Midbrain (tissue), 1 donor: Measurements from ENCODE around the gene ARFGAP1.
A peak's percentile ranks its signal among the peaks of the same experiment; 100 is the strongest.

ENCODE experiments used
- DNase-seq: peaks from one replicate; lab custom pipeline; 2025; lab: John Stamatoyannopoulos, UW

ARFGAP1 gene

DNA sequence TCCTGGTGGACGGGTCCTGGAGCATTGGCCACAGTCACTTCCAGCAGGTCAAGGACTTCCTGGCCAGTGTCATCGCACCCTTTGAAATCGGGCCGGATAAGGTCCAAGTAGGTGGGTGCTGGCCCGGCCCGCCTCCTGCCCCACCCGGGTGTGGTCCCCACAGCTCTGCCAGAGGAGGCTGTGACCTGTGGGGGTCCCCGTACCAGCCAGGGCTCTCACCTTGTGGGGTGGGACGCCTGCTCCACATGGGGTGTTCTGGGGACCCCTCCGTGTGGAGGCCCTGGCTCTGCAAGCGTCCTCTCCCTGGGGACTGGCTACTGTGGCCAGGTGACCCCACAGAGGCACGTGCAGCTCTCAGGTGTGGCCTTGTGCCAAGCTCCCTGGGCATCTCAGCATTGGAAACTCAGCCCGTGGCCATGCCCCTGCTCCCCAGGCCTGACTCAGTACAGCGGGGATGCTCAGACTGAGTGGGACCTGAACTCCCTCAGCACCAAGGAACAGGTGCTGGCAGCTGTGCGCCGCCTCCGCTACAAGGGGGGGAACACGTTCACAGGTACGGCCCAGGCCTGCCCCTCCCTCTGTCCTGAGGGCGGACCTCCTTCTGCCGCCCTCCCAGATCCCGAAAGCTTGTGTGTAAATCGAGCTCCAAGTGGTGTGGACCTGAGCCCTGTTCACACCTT, 35.1 kb downstream of the ARFGAP1 start:
- no peak for DNase-seq

DNA sequence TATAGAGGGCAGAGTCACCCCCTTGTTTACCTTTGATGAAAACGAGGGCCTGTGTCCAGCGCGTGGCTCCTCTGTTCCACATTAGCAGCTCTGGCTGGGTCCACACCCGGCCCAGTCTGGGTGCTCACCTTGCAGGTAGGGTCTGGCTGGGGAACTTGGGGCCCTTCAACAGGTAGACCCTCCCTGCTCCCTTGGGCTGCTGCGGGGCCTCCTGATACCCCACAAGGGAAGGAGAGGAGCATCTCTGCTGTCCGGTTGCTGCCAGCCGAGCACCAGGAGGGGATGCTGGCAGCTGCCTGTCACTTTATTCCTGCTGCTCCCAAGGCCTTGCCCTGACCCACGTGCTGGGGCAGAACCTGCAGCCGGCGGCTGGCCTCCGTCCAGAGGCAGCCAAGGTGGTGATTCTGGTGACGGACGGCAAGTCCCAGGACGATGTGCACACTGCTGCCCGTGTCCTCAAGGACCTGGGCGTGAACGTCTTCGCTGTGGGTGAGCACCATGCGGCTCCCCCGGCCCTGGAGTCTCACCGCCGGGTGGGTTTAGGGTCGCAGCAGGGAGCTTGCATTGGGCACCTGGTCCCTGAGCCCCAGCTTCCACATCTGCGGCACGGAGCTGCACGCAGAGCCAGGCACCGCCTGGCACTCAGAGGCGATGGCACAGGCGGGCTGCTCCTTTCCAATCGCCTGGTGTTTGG, 35.8 kb downstream of the ARFGAP1 start:
- DNase-seq, result no peak

DNA sequence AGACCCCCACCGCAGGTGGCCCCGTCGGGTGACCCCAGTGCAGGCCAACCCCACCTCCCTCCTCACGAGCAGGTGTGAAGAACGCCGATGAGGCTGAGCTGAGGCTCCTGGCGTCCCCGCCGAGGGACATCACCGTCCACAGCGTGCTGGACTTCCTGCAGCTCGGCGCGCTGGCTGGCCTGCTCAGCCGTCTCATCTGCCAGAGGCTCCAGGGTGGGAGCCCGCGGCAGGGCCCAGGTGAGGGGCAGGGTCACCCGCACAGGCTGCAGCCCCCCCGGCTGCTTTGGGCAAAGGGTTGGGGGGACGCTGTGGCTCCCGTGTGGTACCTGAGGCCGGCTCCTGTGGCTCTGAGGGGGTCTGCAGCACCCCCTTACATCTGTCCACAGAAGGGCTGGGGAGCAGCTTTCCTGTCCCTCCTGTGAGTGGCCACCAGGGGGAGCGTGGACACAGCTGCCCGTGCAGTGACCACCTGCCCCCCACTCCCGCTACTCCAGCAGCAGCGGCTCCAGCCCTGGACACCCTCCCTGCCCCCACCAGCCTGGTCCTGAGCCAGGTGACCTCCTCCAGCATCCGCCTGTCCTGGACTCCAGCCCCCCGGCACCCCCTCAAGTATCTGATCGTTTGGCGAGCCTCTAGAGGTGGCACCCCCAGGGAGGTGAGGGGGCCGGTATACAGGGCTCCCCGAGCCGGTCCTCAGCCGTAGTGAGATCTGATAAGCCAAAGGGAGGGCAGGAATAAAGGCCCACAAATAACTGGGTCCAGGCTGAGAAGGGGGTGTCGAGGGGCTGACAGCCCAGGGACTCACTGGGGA, 36.9 kb downstream of the ARFGAP1 start:
- peak; percentile 22 for DNase-seq

DNA sequence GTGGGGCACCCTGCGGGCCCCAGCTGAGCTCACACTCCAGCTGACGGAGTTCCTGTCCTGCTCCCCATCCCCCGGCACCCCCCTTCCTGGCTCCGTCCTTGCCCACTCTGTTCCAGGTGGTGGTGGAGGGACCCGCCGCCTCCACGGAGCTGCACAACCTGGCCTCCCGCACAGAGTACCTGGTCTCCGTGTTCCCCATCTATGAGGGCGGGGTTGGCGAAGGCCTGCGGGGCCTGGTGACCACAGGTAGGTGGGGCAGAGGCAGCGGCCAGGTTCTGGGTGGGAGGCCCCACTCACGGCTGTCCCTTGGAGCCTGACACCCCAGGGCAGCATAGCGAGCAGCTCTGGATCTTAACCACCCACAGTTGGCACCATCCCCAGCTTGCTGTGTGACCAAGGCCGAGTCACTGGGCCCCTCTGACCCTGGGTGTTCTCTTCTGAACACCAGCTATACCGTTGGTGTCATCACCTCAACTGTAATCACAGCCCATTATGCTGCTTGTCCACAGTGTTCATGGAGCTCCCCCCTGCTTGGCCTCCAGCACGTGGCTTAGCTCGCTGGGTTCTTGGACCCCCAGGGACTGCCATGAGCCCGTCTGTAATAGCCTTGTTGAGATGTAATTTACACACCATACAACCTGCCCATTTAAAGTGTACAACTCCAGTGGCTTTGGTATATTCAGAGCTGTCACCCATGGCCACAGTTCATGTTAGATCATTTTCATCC, 37.8 kb downstream of the ARFGAP1 start:
- DNase-seq, result no peak

DNA sequence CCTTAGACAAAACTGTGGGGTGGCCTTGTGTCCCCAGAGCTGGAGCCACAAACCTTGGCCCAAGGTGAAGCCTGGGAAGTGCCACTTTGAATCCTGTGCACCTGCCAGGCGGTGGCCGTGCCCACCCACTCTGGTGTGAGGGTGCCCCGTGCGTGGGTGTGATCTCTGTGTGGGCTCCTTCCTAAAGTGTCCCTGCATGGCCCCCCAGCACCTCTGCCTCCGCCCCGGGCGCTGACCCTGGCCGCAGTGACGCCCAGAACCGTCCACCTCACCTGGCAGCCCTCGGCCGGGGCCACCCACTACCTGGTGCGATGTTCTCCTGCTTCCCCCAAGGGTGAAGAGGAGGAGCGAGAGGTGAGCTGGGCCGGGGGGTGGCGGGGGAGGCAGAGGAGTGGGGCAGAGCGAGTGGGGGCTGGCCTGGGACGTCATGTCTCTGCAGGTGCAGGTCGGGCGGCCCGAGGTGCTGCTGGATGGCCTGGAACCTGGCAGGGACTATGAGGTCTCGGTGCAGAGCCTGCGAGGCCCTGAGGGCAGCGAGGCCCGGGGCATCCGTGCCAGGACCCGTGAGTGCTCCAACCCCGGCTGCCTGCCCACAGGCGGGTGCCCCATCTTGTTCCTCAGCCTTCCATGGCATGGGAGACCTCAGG, 38.7 kb downstream of the ARFGAP1 start:
- no peak for DNase-seq

DNA sequence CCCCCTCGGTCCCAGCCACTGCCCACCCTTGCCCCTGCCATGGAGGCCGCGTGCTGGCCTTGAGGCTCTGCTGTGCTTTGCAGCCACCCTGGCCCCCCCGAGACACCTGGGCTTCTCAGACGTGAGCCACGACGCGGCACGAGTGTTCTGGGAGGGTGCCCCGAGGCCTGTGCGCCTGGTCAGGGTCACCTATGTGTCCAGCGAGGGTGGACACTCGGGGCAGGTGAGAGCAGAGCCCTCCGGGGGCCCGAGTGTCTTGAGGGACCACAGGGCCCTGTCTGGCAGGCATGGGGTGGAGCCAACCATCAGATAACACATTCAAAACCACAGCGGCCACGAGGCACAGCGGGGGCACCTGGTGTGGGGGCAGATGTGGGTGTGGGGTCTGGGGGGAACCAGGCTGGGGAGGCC, 39.2 kb downstream of the ARFGAP1 start:
- DNase-seq, result no peak

DNA sequence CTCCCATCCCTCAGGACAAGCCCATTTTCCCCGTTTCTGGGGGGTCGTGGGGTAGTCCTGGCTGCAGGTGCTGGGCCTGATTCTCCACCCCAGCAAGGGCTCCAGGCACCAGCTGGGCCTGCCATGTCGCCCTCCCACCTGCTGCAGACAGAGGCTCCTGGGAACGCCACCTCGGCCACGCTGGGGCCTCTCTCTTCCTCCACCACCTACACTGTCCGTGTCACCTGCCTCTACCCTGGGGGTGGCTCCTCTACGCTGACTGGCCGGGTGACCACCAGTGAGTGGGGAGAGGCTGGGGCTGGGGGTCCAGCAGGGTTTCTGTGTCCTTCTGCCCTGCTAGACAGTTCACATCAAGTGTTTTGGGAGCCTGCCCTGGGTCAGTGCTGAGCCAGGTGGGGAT, 39.7 kb downstream of the ARFGAP1 start:
- DNase-seq, result no peak

DNA sequence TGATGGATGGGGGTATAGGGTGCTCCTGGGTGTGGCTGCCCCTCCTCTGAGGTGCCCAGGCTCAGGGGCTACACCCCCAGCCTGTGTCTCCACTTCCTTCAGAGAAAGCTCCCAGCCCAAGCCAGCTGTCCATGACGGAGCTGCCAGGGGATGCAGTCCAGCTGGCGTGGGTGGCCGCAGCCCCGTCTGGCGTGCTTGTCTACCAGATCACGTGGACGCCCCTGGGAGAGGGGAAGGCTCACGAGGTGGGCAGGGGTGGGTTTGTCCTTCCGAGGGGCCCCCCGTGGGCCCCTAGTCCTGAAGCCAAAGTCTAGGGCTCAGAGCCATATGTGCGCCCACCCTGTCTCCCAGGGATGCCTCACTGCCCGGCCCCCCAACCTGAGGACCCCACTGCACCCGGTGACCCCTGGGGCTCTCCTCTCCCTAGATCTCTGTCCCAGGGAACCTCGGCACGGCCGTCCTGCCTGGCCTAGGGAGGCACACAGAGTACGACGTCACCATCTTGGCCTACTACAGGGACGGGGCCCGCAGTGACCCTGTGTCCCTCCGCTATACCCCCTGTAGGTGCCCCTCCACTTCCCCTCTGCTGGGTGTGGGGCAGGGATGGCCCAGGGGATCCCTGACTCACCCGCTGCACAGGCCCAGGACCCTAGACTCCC, 40.2 kb downstream of the ARFGAP1 start:
- no peak for DNase-seq

DNA sequence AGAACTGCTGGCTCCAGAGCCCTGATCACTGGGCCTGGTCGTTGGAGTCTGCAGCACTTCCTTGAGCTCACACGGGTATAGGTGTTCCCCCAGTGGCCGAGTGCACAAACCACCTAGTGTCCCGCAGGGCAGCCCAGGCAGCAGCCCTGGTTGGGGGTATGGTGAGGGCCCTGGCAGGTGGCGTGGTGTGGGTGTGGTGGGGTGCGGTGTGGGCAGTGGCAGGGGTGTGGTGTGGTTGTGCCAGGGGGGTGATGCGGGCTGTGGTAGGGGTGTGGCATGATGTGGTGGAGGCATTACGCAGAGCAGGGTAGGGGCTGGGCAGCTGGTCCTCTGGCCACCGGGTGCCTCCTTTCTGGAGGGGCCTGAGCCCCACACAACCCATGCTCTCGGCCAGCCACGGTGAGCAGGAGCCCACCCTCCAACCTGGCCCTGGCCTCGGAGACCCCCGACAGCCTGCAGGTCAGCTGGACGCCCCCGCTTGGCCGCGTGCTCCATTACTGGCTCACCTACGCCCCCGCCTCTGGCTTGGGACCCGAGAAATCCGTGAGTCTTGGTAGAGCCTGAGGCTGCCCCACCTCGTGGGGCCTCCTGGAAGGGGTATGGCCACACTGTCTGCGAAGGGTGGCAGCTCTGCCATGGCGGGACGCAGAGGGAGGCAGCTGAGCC, 40.9 kb downstream of the ARFGAP1 start:
- DNase-seq, result no peak

DNA sequence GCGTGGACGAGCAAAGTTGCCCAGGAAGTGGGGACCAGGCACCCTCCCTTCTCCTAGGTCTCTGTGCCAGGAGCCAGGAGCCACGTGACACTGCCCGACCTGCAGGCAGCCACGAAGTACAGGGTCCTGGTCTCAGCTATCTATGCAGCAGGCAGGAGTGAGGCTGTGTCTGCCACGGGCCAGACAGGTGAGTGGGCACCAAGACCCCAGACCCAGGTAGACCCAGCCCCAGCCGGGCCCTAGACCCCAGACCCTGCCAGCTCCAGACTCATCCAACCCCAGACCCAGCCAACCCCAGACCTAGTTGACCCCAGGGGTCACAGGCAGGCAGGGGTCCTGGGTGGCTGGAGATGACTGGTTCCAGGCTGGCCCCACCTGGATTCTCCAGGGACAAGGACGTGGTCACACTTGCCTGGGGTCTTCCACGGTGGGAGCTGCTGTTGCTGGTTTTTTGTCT, 41.4 kb downstream of the ARFGAP1 start:
- no peak for DNase-seq

DNA sequence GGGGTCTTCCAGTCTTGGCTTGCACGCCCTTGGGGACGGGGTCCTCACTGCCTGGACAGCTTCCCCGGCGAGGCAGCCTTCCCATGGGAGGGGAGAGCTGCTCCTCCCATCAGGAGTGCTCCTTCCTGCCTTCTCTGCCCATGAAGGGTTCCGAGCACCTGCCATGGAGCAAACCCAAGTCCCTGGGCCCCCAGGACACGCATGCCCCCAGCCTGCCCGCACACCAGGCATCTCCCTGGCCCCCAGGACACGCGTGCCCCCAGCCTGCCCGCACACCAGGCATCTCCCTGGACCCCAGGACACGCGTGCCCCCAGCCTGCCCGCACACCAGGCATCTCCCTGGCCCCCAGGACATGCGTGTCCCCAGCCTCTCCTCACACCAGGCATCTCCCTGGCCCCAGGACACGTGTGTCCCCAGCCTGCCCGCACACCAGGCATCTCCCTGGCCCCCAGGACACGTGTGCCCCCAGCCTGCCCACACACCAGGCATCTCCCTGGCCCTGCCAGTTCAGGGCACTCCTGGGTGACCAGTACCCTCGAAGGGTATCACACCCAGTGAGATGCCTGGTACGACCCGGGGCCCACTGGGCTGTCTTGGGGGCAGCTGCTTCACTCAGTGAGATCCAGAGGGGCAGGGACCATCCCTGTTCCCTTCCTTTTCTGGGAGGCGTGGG, 42.1 kb downstream of the ARFGAP1 start:
- no peak for DNase-seq

DNA sequence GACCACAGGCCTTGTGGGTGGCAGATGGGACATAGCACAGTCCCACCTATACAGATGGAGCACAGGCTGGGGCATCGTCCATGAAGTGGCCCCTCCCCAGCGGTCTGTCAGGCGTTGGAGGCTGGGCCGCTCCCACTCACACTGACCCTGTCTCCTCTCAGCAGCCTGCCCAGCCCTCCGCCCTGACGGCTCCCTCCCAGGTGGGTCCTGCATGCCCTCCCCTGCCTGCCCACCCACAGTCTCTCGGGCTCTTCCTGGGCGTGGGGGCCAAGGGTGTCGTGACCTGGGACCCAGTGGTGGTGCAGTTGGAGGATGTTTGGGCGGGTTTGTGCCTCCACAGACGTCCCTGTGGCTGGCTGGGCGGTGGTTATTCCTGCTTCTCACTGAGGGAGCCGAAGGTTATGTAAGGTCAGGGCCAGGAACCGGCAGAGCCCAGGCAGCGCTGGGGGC, 42.7 kb downstream of the ARFGAP1 start:
- no peak for DNase-seq

DNA sequence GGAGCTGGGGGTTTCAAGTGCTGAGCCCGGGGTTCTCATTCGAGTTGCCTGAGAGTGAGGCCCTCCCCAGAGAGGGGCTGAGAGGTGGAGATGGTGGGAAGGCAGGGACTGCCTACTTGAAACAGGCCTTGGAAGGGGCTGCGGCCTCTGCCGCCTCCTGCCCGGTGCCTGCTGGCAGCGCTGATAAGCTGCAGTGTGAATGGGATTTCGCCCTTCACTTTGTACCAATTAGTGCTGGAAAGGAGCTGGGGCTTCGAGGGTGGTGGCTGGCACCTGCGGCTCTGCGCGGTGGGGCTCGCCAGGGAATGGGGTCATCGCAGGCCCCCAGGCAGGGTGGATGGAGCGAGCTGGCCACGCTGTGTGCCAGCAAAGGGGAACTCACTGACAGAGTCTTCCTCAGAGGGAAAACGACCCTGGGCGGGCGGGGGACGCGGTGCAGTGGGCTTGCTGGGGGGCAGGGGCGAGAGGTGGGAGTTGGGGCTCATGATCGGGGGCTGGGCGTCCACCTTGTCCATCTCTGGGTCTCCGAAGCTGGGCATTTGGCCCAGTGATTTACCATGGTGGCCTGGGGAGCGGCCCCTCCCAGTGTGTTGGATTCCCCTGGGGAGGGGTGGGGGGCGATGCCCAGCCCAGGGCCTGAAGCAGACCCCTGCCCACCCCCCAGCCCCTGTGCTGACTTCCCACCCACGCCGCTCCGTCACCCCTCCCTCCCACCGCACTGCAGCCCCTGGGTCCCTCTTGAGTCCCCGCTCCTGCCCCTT, 43.3 kb downstream of the ARFGAP1 start:
- no peak for DNase-seq

DNA sequence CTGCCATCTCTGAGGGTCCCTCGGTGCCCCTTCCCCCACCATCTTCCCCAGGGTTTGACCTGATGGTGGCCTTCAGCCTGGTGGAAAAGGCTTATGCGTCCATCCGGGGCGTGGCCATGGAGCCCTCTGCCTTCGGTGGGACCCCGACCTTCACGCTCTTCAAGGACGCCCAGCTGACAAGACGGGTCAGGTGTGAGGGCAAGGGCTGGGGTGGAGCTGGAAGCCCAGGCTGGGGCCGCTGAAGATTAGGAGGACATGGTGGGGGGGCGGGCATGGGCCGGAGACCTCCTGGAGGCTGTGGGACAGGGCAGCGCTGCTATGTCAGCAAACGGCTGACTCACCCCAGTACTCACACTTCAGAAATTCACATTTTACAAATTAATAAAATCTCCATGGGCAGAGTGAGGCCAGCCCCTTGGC, 43.9 kb downstream of the ARFGAP1 start:
- no peak for DNase-seq

DNA sequence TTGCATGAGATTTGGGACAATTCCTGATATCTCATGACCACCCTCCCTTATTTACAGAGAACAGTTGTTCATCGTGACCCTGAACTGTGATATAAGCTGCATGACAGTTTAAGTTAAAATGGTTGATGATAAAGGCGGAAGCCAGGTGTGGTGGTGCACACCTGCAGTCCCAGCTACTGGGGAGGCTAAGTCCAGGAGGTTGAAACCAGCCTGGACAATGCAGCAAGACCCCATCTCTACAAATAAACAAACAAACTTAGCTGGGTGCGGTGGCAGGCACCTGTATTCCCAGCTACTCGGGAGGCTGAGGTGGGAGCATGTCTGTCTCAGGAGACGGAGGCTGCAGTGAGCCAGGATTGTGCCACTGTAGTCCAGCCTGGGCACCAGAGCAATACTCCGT, 44.4 kb downstream of the ARFGAP1 start:
- DNase-seq, result no peak

DNA sequence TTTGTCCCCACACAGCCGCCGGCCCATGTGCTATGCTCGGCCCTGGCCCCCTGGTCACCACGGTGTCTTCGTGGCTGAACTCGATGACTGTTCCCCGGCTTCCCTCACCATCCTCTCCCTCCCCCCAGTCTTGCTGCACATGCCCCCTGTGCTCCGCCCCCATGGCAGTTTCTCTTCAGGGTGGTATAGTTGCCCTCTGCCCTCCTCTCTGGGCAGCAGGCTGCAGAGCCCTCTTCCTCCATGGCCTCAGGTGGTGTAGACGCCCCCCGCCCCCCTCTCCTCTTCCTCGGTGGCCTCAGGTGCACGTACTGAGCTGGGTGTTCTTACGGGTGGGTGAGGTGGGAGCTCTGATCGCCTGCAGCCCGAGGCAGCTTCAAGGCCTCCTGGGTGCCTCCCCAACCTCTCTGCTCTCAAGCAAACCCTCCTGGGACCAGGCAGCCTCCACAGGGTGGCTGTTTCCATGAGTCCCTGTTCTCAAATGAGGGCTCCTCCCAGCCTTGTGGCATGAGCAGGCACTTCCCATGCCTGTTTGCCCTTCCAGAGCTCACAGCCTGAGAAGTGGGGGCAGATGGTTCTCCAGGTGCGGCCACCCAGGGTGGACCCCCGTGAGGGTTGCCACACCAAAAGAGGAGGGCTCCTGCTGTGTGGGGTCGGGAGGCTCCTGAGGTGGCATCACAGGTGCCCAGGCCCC, 45.1 kb downstream of the ARFGAP1 start:
- DNase-seq, result no peak

DNA sequence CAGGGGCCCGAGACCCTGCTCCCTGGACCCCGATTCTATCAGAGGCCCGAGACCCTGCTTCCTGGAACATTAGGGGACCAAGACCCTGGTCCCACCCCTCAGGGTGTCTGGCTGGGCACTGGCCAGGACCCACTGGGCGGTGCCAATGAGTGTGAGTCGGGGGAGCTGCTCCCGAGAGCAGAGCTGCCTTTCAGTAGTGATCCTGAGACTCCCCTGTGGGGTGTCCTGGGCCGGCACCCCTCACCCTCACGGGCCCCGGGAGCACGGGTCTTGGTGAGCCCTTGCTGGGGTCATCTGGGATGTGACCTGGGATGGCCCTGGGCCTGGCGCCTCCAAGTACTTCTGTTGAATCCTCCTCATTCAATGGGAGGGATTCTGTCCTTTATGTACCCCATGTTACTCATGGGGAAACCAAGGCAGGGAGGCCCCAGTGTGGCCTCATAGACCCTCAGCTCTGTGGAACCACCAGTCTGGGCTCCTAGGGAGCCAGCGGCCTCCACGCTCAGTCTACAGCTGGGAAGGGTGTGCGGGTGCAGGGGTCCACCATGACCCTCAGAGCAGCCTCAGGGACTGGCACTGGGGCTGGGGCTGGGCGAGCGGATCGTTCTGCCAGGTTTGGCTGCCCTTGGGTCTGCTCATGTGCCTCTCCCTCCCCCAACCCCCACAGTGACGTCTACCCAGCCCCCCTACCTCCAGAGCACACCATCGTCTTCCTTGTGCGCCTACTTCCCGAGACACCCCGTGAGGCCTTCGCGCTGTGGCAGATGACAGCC, 46.0 kb downstream of the ARFGAP1 start:
- no peak for DNase-seq
